Stimulated activated CD4-positive, alpha-beta T cell treated with anti-CD3 and anti-CD28 coated beads, Interleukin-4, amount 100 ng/mL, for 1 hour (primary cell): ENCODE data around the gene JOSD2.
"Not testable (repeated sequence)": the region's sequence is repeated elsewhere in the genome, so short reads cannot be mapped to it uniquely, and the experiment has no call there.

Experiments used
- DNase-seq: peaks from one replicate; pipeline ENCODE4 v3.0.0-alpha.2; 2020

The JOSD2 gene

GRCh38 chr19:50546527-50547221, 35.7 kb upstream of the JOSD2 start:
- DNase-seq, result no peak

GRCh38 chr19:50542943-50543342, 32.0 kb upstream of the JOSD2 start:
- DNase-seq, result no peak

- DNase-seq, result peak; percentile 70
Observed at GRCh38 chr19:50537769-50538230, 26.8 kb upstream of the JOSD2 start.

GRCh38 chr19:50537306-50537685, 26.3 kb upstream of the JOSD2 start:
- DNase-seq, result no peak

GRCh38 chr19:50536662-50537305, 25.8 kb upstream of the JOSD2 start:
- DNase-seq, result no peak

- no peak for DNase-seq
Observed at GRCh38 chr19:50535672-50536187, 24.7 kb upstream of the JOSD2 start.

- no peak for DNase-seq
Observed at GRCh38 chr19:50534478-50534877, 23.5 kb upstream of the JOSD2 start.

GRCh38 chr19:50532952-50533351, 22.0 kb upstream of the JOSD2 start:
- DNase-seq, result no peak

- no peak for DNase-seq
Observed at GRCh38 chr19:50531171-50531612, 20.2 kb upstream of the JOSD2 start.

GRCh38 chr19:50528052-50528451, 17.1 kb upstream of the JOSD2 start:
- DNase-seq, result not testable (repeated sequence)

- DNase-seq, result no peak
Observed at GRCh38 chr19:50522881-50523280, 11.9 kb upstream of the JOSD2 start.

- DNase-seq, result no peak
Observed at GRCh38 chr19:50520822-50521465, 10.0 kb upstream of the JOSD2 start.

GRCh38 chr19:50519006-50519575, 8.1 kb upstream of the JOSD2 start:
- no peak for DNase-seq

GRCh38 chr19:50518091-50519005, 7.4 kb upstream of the JOSD2 start:
- no peak for DNase-seq

- no peak for DNase-seq
Observed at GRCh38 chr19:50517704-50518075, 6.7 kb upstream of the JOSD2 start.

- no peak for DNase-seq
Observed at GRCh38 chr19:50516964-50517703, 6.1 kb upstream of the JOSD2 start.

- no peak for DNase-seq
Observed at GRCh38 chr19:50516456-50516855, 5.5 kb upstream of the JOSD2 start.

- no peak for DNase-seq
Observed at GRCh38 chr19:50515168-50515561, 4.2 kb upstream of the JOSD2 start.

GRCh38 chr19:50514346-50515167, 3.6 kb upstream of the JOSD2 start:
- no peak for DNase-seq

GRCh38 chr19:50513746-50514345, 2.9 kb upstream of the JOSD2 start, which contains the start of gene ASPDH:
Gene ASPDH (minus strand): TSS chr19:50513913. CDS start chr19:50513823, 90 bp downstream.
- no peak for DNase-seq
